Suprapubic skin (tissue), 3 donors: ENCODE data around the gene TPM4.

Experiments used
- CTCF ChIP-seq, 2 donors: fragments of 200-600 bp in 1 of 2; fragments of 450-650 bp in 1 of 2; sonication (generic) in 1 of 2; IDR thresholded peaks; one replicate each; pipeline ENCODE4 v1.5.1; 2016 to 2019; ENCODE audit warnings: antibody characterized with exemption in 2 of 2, mild to moderate bottlenecking in 1 of 2, moderate library complexity in 1 of 2
- POLR2AphosphoS5 ChIP-seq, 3 donors: sonication (generic); formaldehyde crosslinking; IDR thresholded peaks; one replicate each; pipeline ENCODE4 v1.6.1; 2017; ENCODE audit warnings: antibody characterized with exemption in 3 of 3

- TF ChIP-seq CTCF (IDR thresholded peaks at IDR 0.05): no peak
- TF ChIP-seq POLR2AphosphoS5 (IDR thresholded peaks at IDR 0.05): no peak
These were observed 12.2 kb downstream of the TPM4 start for GRCh38 chr19:16088351-16089009.
